Right lobe of liver (tissue), 6 donors: Measurements from ENCODE around the gene MEGF8. TPM values are rescaled to one million over a fixed set of nuclear protein-coding genes. Genes with fewer than 3 reads are reported as not detected.

Source experiments
- ATAC-seq, 4 donors: fragments of 200-7000 bp; cut with Tn5 transposase; one replicate each; pipeline ENCODE4 v1.9.1; 2020; ENCODE audit warnings: mild to moderate bottlenecking in 4 of 4, moderate library complexity in 4 of 4
- DNase-seq, 3 donors: peaks; one replicate each; pipeline ENCODE4 v3.0.0-alpha.2; 2020
- H3K27ac ChIP-seq, 3 donors: fragments of 200-600 bp; one replicate each; pipeline ENCODE4 v1.8.0; 2022
- H3K27me3 ChIP-seq, 2 donors: fragments of 200-600 bp; one replicate each; pipeline ENCODE4 v1.8.0; 2022
- H3K36me3 ChIP-seq, 4 donors: fragments of 200-600 bp; sonication (generic) in 1 of 4; one replicate each; pipeline versions ENCODE4 v1.5.1 to v1.8.0; 2017 to 2022; ENCODE audit warnings: control low read depth in 1 of 4
- H3K4me1 ChIP-seq, 4 donors: fragments of 200-600 bp; sonication (generic) in 1 of 4; one replicate each; pipeline versions ENCODE4 v1.5.1 to v1.8.0; 2017 to 2022; ENCODE audit warnings: control low read depth in 1 of 4
- H3K4me3 ChIP-seq, 3 donors: fragments of 200-600 bp; one replicate each; pipeline ENCODE4 v1.8.0; 2022
- H3K9me3 ChIP-seq, 4 donors: fragments of 200-600 bp; sonication (generic) in 1 of 4; one replicate each; pipeline versions ENCODE4 v1.5.1 to v1.8.0; 2017 to 2022; ENCODE audit warnings: control low read depth in 1 of 4
- POLR2A ChIP-seq: fragments of 450-650 bp; IDR thresholded peaks from one replicate; pipeline ENCODE4 v1.6.1; 2017; ENCODE audit warnings: antibody characterized with exemption, mild to moderate bottlenecking
- WGBS: methylation state at CpG from one replicate; pipeline ENCODE4 v1.1.6; 2018; ENCODE audit warnings: low coverage, low lambda C conversion rate; ENCODE audit not compliant: insufficient coverage; ENCODE audit errors: missing lambda C conversion rate; 5-methylcytosine and 5-hydroxymethylcytosine counted together
- intact Hi-C, 2 donors: fragments of 100-400 bp; cut with DNase I; formaldehyde crosslinking; loops; one replicate each; pipeline versions ENCODE4 v1.11.2 to v1.14.1; 2022
- total RNA-seq, 6 experiments: library from RNA; depleted of rRNA in 2 of 6; stranded (reverse); fragments of >200 nt in 2 of 6; fragmentation: NEBNext Ultra II Directional in 3 of 6; extraction: Animal tissue kit (Norgen Biotek cat#: 25700) in 3 of 6; gene quantifications; one replicate each; pipeline versions ENCODE4 v1.1.0 to v1.2.4, GENCODE V29; 2016 to 2023
- TF ChIP-seq, protein P1 (sequence below), 4 donors: fragments of 200-600 bp in 3 of 4; fragments of 450-650 bp in 1 of 4; IDR thresholded peaks; one replicate each; pipeline versions ENCODE4 v1.5.1 to v1.8.0; 2016 to 2022; ENCODE audit warnings: antibody characterized with exemption in 4 of 4, mild to moderate bottlenecking in 2 of 4
- donor health status: DM: no; HTN: yes; CAD: no.
- donor health status: DM: no; HTN: no; CAD: no.
- donor health status: DM: no; HTN: no; CAD: no.
- donor health status: DM: no; HTN: yes; CAD: no.
- donor health status: DM: no; HTN: yes; CAD: no.

Gene MEGF8
- total RNA-seq, 6 experiments from 2014 or later: 5.5 to 11.0 (median 8.7) TPM

GRCh38 chr19:42353341-42354015, 28.0 kb downstream of the MEGF8 start:
- ATAC-seq (no peak), DNase-seq (no peak)
- 100% methylated on average over 2 of the region's 29 CpGs for WGBS
- H3K27ac ChIP-seq: no peak overlapping the region
- H3K4me3 ChIP-seq: no peak overlapping the region
- TF ChIP-seq, protein P1, sequence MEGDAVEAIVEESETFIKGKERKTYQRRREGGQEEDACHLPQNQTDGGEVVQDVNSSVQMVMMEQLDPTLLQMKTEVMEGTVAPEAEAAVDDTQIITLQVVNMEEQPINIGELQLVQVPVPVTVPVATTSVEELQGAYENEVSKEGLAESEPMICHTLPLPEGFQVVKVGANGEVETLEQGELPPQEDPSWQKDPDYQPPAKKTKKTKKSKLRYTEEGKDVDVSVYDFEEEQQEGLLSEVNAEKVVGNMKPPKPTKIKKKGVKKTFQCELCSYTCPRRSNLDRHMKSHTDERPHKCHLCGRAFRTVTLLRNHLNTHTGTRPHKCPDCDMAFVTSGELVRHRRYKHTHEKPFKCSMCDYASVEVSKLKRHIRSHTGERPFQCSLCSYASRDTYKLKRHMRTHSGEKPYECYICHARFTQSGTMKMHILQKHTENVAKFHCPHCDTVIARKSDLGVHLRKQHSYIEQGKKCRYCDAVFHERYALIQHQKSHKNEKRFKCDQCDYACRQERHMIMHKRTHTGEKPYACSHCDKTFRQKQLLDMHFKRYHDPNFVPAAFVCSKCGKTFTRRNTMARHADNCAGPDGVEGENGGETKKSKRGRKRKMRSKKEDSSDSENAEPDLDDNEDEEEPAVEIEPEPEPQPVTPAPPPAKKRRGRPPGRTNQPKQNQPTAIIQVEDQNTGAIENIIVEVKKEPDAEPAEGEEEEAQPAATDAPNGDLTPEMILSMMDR (IDR thresholded peaks at IDR 0.05): no peak
- TF ChIP-seq POLR2A: no peak
- no peaks in the 10 kb centered on the region for H3K4me1 ChIP-seq
- no peaks in the 10 kb centered on the region for H3K27me3 ChIP-seq
- no peaks in the 10 kb centered on the region for H3K9me3 ChIP-seq
- intact Hi-C loops: no loop called here
- peaks cover 0 to 5% (median 0%) of the 10 kb centered on the region in 4 donors for H3K36me3 ChIP-seq

DNA sequence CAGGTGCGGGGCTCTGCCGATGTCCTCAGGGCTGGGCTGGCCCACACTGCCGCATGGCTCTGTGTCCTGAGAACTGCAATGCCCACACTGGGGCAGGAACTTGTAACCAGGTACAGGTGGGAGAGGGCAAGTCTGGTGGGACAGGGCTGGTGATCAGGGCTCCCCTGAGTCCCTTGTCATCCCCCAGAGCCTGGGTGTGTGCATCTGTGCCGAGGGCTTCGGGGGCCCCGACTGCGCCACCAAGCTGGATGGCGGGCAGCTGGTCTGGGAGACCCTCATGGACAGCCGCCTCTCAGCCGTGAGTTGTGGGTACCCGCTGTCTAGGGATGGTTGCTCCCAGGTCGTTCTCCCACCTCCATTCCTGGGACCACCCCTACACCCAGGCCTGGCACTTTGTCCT, 30.5 kb downstream of the MEGF8 start:
- Histone ChIP-seq H3K36me3 (peaks cover 0 to 5% (median 0%) of the 10 kb centered on the region in 4 donors), H3K27me3 (no peaks in the 10 kb centered on the region), H3K9me3 (no peaks in the 10 kb centered on the region), H3K4me3 (no peak overlapping the region), H3K4me1 (no peaks in the 10 kb centered on the region), H3K27ac (no peak overlapping the region)
- WGBS: no CpG with 5 or more reads among the region's 12 CpGs
- TF ChIP-seq, protein P1 (IDR thresholded peaks at IDR 0.05): no peak
- no peak for TF ChIP-seq POLR2A
- no peak for ATAC-seq
- intact Hi-C loops: no loop called here
- no peak for DNase-seq

- no peak for DNase-seq
- H3K9me3 ChIP-seq: no peaks in the 10 kb centered on the region
- intact Hi-C loops: no loop called here
- no peak overlapping the region for H3K27ac ChIP-seq
- no peak for ATAC-seq
- H3K36me3 ChIP-seq: peaks cover 0 to 3% (median 0%) of the 10 kb centered on the region in 4 donors
- 100% methylated on average over 1 of the region's 15 CpGs for WGBS
- H3K27me3 ChIP-seq: no peaks in the 10 kb centered on the region
- TF ChIP-seq POLR2A: no peak
- TF ChIP-seq, protein P1 (IDR thresholded peaks at IDR 0.05): no peak
- H3K4me3 ChIP-seq: no peak overlapping the region
- H3K4me1 ChIP-seq: no peaks in the 10 kb centered on the region
Observed at GRCh38 chr19:42356686-42357085, 31.3 kb downstream of the MEGF8 start.

DNA sequence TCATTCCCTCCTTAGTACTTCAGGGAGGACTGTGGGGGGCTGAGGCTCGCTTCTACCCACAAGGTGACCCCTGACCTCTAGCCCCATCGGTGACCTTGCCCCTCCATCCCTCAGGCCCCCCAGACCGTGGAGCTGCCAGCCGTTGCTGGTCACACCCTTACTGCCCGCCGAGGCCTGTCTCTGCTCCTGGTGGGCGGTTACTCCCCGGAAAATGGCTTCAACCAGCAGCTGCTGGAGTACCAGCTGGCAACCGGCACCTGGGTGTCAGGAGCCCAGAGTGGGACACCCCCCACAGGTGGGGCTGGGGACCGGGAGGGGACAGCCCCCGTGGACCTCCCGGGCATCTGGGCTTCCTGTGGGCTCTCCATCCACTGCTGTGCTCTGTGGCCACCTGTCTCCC, 31.9 kb downstream of the MEGF8 start:
- TF ChIP-seq, protein P1 (IDR thresholded peaks at IDR 0.05): no peak
- no peak for TF ChIP-seq POLR2A
- H3K27ac ChIP-seq: no peak overlapping the region
- H3K36me3 ChIP-seq: peaks cover 0 to 2% (median 0%) of the 10 kb centered on the region in 4 donors
- no peaks in the 10 kb centered on the region for H3K4me1 ChIP-seq
- intact Hi-C loops: no loop called here
- DNase-seq: peak in 1 of 3 donors; percentile 48
- ATAC-seq: no peak
- H3K4me3 ChIP-seq: no peak overlapping the region
- WGBS: no CpG with 5 or more reads among the region's 12 CpGs
- H3K27me3 ChIP-seq: no peaks in the 10 kb centered on the region
- no peaks in the 10 kb centered on the region for H3K9me3 ChIP-seq
